GM12801 (cell line): Measurements from ENCODE around the gene LIMS3.
"Not testable (repeated sequence)": the region's sequence is repeated elsewhere in the genome, so short reads cannot be mapped to it uniquely, and the experiment has no call there.

Source experiments
- CTCF ChIP-seq: IDR thresholded peaks from one replicate; pipeline ENCODE4 v1.5.1; 2011; ENCODE audit warnings: control low read depth; ENCODE audit not compliant: insufficient read length; ENCODE audit errors: extremely low read depth

Gene LIMS3, protein sequence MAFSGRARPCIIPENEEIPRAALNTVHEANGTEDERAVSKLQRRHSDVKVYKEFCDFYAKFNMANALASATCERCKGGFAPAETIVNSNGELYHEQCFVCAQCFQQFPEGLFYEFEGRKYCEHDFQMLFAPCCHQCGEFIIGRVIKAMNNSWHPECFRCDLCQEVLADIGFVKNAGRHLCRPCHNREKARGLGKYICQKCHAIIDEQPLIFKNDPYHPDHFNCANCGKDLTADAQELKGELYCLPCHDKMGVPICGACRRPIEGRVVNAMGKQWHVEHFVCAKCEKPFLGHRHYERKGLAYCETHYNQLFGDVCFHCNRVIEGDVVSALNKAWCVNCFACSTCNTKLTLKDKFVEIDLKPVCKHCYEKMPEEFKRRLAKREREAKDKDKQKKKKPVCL

GRCh38 chr2:109898462-109899336 lies at the start of gene LIMS3:
Gene LIMS3, plus strand, starts transcription at chr2:109898688. Its CDS starts 41 bp downstream, at chr2:109898729.
- not testable (repeated sequence) for TF ChIP-seq CTCF
